Colonic mucosa (tissue), 4 donors: ENCODE results near the gene UBAP2. TPM values are rescaled to one million over a fixed set of nuclear protein-coding genes. Genes with fewer than 3 reads are reported as not detected.

ENCODE experiments used
- DNase-seq: peaks from one replicate; pipeline ENCODE4 v3.0.0-alpha.2; 2020
- H3K27ac ChIP-seq: fragments of 200-600 bp; one replicate; pipeline ENCODE4 v1.8.0; 2021
- H3K27me3 ChIP-seq: fragments of 200-600 bp; one replicate; pipeline ENCODE4 v1.8.0; 2021
- H3K36me3 ChIP-seq: fragments of 200-600 bp; one replicate; pipeline ENCODE4 v1.8.0; 2021
- H3K4me1 ChIP-seq: fragments of 200-600 bp; one replicate; pipeline ENCODE4 v1.8.0; 2021; ENCODE audit warnings: mild to moderate bottlenecking
- H3K4me3 ChIP-seq: fragments of 200-600 bp; one replicate; pipeline ENCODE4 v1.8.0; 2021
- H3K9ac ChIP-seq, 2 donors: one replicate each; pipeline ENCODE4 v1.7.0; 2013; ENCODE audit warnings: control low read depth in 2 of 2, low read depth in 2 of 2, low read length in 2 of 2
- H3K9me3 ChIP-seq: fragments of 200-600 bp; one replicate; pipeline ENCODE4 v1.8.0; 2021
- intact Hi-C: fragments of 100-400 bp; cut with DNase I; formaldehyde crosslinking; loops from one replicate; pipeline ENCODE4 v1.14.1; 2022
- total RNA-seq, 2 donors: library from RNA; stranded (reverse); fragmentation: NEBNext Ultra II Directional in 1 of 2; extraction: Animal tissue kit (Norgen Biotek cat#: 25700) in 1 of 2; gene quantifications; one replicate each; pipeline ENCODE4 v1.2.1, GENCODE V29; 2021
- TF ChIP-seq, protein P1 (sequence below): fragments of 200-600 bp; IDR thresholded peaks from one replicate; pipeline ENCODE4 v1.8.0; 2022; ENCODE audit warnings: antibody characterized with exemption, mild to moderate bottlenecking
- donor health status: healthy.
- donor health status: DM: no; HTN: no; CAD: no.
- donor health status: DM: no; HTN: no; CAD: no.

The UBAP2 gene
- total RNA-seq, 2 donors from 2014 or later, result 26.9 to 42.0 TPM

DNA sequence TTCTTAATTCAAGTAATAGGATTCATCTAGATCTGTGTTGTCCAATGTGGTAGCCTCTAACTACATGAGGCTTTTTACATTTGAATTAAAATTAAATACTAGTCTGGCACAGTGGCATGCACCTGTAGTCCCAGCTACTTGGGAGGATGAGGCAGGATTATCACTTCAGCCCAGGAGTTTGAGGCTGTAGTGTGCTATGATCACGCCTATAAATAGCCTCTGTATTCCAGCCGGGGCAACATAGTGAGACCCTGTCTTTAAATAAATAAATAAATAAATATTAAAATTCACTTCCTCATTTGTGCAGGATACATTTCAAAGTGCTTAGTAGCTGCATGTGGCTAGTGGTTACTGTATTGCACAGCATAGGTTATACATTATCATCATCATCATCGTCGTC, 139.9 kb downstream of the UBAP2 start:
- no peak overlapping the region for H3K27ac ChIP-seq
- DNase-seq, result no peak
- intact Hi-C loops, result no loop called here
- no peak overlapping the region for H3K4me3 ChIP-seq
- H3K4me1 ChIP-seq, result no peaks in the 10 kb centered on the region
- H3K9ac ChIP-seq, result no peak overlapping the region
- H3K9me3 ChIP-seq, result no peaks in the 10 kb centered on the region
- TF ChIP-seq, protein P1, sequence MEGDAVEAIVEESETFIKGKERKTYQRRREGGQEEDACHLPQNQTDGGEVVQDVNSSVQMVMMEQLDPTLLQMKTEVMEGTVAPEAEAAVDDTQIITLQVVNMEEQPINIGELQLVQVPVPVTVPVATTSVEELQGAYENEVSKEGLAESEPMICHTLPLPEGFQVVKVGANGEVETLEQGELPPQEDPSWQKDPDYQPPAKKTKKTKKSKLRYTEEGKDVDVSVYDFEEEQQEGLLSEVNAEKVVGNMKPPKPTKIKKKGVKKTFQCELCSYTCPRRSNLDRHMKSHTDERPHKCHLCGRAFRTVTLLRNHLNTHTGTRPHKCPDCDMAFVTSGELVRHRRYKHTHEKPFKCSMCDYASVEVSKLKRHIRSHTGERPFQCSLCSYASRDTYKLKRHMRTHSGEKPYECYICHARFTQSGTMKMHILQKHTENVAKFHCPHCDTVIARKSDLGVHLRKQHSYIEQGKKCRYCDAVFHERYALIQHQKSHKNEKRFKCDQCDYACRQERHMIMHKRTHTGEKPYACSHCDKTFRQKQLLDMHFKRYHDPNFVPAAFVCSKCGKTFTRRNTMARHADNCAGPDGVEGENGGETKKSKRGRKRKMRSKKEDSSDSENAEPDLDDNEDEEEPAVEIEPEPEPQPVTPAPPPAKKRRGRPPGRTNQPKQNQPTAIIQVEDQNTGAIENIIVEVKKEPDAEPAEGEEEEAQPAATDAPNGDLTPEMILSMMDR, result no peak
- no peaks in the 10 kb centered on the region for H3K36me3 ChIP-seq
- no peaks in the 10 kb centered on the region for H3K27me3 ChIP-seq

DNA sequence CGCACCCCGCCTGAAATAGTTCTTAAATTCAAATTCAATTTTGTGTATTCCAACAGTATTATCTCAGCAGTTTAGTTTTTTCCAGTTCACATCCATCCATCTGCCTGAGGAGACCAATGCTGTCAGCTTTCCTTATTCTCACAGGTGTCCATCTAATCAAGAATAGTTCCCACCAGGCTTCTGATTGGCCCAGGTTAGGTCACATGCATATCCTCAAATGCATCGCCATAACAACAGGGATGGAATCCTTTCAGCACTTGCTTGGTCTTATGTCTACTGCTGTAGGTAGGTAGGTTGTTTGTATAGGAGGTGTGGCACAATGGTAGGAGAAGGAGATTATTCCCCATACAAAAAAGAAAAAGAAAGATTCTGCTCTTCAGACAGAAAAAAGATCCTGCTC, 140.6 kb downstream of the UBAP2 start:
- no peak overlapping the region for H3K27ac ChIP-seq
- H3K9ac ChIP-seq, result no peak overlapping the region
- no peak overlapping the region for H3K4me3 ChIP-seq
- no peaks in the 10 kb centered on the region for H3K36me3 ChIP-seq
- no peaks in the 10 kb centered on the region for H3K27me3 ChIP-seq
- intact Hi-C loops, result no loop called here
- TF ChIP-seq, protein P1, result no peak
- no peaks in the 10 kb centered on the region for H3K4me1 ChIP-seq
- DNase-seq, result no peak
- H3K9me3 ChIP-seq, result no peaks in the 10 kb centered on the region

DNA sequence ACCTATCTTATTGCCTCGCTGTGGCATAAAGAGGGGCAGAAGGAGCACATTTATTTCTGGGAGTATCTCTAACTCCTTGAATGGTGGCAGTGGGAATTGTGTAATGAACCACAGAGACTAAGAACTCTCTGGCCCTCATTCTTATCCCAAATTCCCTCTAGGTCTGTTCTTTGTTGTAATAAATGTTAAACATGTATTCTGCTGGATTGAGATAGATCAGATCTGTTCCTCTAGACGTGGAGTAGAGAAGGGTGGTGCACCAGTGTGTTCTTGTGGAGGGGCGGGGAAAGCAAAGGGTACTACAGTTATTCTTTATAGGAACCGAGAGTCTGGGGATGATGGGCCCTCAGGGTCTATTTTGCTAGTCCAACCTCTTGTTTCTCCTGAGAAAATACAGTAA, 141.3 kb downstream of the UBAP2 start:
- intact Hi-C loops, result no loop called here
- DNase-seq, result no peak

DNA sequence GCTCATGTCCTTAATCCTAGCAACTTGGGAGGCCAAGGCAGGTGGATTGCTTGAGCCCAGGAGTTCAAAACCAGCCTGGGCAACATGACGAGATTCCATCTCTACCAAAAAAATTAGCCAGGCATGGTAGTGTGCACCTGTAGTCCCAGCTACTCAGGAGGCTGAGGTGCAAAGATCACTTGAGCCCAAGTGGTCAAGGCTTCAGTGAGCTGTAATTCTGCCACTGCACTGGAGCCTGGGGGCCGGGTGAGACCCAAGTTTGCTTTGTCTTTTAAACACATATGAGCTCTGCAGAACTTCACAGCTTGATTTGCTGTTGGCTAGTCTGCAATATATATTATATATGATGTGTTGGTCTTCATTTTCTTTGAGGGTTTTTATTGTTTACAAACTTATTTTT, 141.9 kb downstream of the UBAP2 start:
- intact Hi-C loops, result no loop called here
- no peak overlapping the region for H3K27ac ChIP-seq
- DNase-seq, result no peak
- no peak overlapping the region for H3K4me3 ChIP-seq
- no peaks in the 10 kb centered on the region for H3K4me1 ChIP-seq
- H3K9me3 ChIP-seq, result no peaks in the 10 kb centered on the region
- H3K9ac ChIP-seq, result no peak overlapping the region
- H3K27me3 ChIP-seq, result no peaks in the 10 kb centered on the region
- H3K36me3 ChIP-seq, result no peaks in the 10 kb centered on the region
- TF ChIP-seq, protein P1, result no peak

More for the DNA sequence above, 141.3 kb downstream of the UBAP2 start:
- no peaks in the 10 kb centered on the region for H3K4me1 ChIP-seq
- TF ChIP-seq, protein P1, result no peak
- H3K9me3 ChIP-seq, result no peaks in the 10 kb centered on the region
- H3K27ac ChIP-seq, result no peak overlapping the region
- no peaks in the 10 kb centered on the region for H3K27me3 ChIP-seq
- no peaks in the 10 kb centered on the region for H3K36me3 ChIP-seq
- H3K9ac ChIP-seq, result no peak overlapping the region
- H3K4me3 ChIP-seq, result no peak overlapping the region

DNA sequence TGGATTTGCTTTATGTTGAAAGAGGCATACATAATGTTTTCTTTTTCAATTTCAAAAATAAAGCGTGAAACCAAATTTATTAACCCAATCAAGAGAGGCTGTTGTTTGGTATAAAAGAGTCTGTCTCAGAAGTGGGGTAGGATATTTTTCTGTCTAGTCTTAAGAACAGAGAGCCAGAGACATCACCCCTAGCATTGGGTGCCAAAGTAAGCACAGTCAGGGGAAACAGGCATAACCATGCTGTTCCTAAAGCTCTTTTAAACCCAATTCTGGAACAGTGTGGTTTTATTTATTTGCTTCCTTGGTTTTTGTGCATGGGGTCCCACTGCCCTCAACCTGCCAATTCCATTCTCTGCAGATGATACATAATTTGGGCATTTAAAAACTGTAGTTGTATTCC, 143.6 kb downstream of the UBAP2 start:
- Histone ChIP-seq H3K9ac (no peak overlapping the region), H3K4me1 (no peaks in the 10 kb centered on the region), H3K9me3 (no peaks in the 10 kb centered on the region), H3K36me3 (no peaks in the 10 kb centered on the region), H3K27me3 (no peaks in the 10 kb centered on the region), H3K4me3 (no peak overlapping the region), H3K27ac (no peak overlapping the region)
- intact Hi-C loops, result no loop called here
- no peak for DNase-seq
- TF ChIP-seq, protein P1, result no peak
